Bronchial epithelial cell (primary cell): Measurements from ENCODE around the gene AKR1E2. TPM values are rescaled to one million over a fixed set of nuclear protein-coding genes. Genes with fewer than 3 reads are reported as not detected.

Experiments used
- DNase-seq: peaks from one replicate; pipeline ENCODE4 v3.0.0-alpha.2; 2010; ENCODE audit warnings: low read depth
- FAIRE-seq: peaks from 2 replicates; lab custom pipeline; 2011; peaks lifted over from hg19 to GRCh38; lab: Jason Lieb, UNC
- H3K27me3 ChIP-seq: 2 replicates; pipeline ENCODE4 v1.5.1; 2011; ENCODE audit warnings: low read length; ENCODE audit not compliant: control insufficient read depth, insufficient read depth
- H3K36me3 ChIP-seq: 2 replicates; pipeline ENCODE4 v1.5.1; 2011; ENCODE audit warnings: low read length; ENCODE audit not compliant: control insufficient read depth, insufficient read depth
- H3K4me3 ChIP-seq: 2 replicates; pipeline ENCODE4 v1.5.1; 2011; ENCODE audit warnings: mild to moderate bottlenecking, low read depth, low read length, control low read depth
- CTCF ChIP-seq: IDR thresholded peaks from 2 replicates; pipeline ENCODE4 v1.5.1; 2011; ENCODE audit warnings: mild to moderate bottlenecking, moderate library complexity, low read length, control low read depth, inconsistent platforms; ENCODE audit not compliant: insufficient read depth, severe bottlenecking
- total RNA-seq: library from RNA; depleted of rRNA; stranded (reverse); fragments of >200 nt; gene quantifications from 2 replicates; pipeline ENCODE4 v1.2.1, GENCODE V29; 2014

The AKR1E2 gene
- total RNA-seq, 1 donor from 2014 or later, result 6.1 TPM

DNA sequence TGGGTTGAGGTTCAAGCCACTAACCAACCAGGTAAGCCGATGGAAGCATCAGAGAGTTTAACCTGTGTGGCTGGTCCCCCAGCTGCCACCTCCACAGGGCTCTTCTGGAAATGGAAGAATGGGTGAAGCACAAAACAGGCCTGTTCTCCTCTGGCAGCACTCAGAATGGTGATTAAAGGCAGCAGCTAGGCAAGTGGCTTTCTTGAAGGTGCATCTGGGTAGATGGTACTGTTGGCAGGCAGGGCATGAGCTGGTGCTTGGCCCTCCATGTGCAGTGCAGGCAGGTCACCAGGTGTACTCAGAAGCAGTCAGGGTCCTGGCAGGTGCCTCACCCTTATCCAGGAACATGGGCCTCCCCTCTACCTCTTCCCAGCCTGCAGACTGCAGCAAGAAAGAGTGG, 11.5 kb downstream of the AKR1E2 start:
- Histone ChIP-seq H3K27me3 (no peaks in the 10 kb centered on the region), H3K36me3 (no peaks in the 10 kb centered on the region), H3K4me3 (no peak overlapping the region)
- DNase-seq (no peak), FAIRE-seq (no peak)
- no peak for TF ChIP-seq CTCF

- Histone ChIP-seq H3K27me3 (no peaks in the 10 kb centered on the region), H3K4me3 (no peak overlapping the region), H3K36me3 (no peaks in the 10 kb centered on the region)
- no peak for TF ChIP-seq CTCF
- DNase-seq (no peak), FAIRE-seq (no peak)
Observed at GRCh38 chr10:4838743-4839142, 12.7 kb downstream of the AKR1E2 start.

DNA sequence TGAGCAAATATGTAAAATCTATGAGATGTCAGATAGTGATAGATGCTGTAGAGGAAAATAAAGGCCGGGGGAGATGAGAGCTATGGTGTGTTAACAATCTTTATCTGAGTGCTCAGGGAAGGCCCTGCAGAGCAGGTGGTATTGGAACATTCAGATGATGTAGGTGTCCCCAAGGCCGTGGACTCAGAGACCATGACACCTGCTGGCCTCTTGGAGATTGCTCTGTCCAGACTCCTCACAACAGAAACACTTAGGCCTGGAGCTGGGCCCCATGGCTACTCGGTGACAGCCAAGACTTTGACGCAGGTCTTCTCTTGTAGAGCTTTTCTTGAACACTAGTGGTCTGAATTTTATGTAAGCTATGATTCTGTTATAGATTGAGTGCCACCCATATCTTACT, 13.3 kb downstream of the AKR1E2 start:
- Histone ChIP-seq H3K36me3 (no peaks in the 10 kb centered on the region), H3K27me3 (no peaks in the 10 kb centered on the region), H3K4me3 (no peak overlapping the region)
- DNase-seq, result no peak
- no peak for FAIRE-seq
- TF ChIP-seq CTCF, result no peak

DNA sequence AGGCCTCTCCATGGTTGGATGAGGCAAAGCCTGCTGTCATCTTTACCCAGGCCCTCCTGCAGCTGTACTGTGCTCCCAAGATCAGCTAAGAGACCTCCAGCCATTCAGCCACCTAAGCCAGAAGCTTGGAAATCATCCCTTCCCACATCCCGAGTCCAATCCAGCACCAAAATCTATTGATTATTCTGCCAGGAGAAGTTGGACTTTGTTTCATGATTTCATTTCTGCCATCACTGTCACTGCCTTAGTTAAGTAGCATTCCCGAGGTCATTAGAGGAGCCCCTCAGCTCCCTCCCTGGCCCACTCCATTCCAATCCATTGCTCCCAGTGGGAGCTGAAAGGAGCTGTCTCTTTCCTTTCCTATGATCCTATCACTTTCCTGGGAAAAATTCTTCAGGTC, 14.1 kb downstream of the AKR1E2 start:
- TF ChIP-seq CTCF, result no peak

GRCh38 chr10:4843525-4844180, 17.6 kb downstream of the AKR1E2 start:
- H3K4me3 ChIP-seq, result no peak overlapping the region
- no peaks in the 10 kb centered on the region for H3K36me3 ChIP-seq
- DNase-seq (no peak), FAIRE-seq (no peak)
- H3K27me3 ChIP-seq, result no peaks in the 10 kb centered on the region
- TF ChIP-seq CTCF, result no peak

More for the DNA sequence above, 14.1 kb downstream of the AKR1E2 start:
- H3K36me3 ChIP-seq, result no peaks in the 10 kb centered on the region
- DNase-seq, result no peak
- no peak for FAIRE-seq
- H3K27me3 ChIP-seq, result no peaks in the 10 kb centered on the region
- H3K4me3 ChIP-seq, result no peak overlapping the region

GRCh38 chr10:4844864-4845263, 18.9 kb downstream of the AKR1E2 start:
- TF ChIP-seq CTCF, result no peak
- Histone ChIP-seq H3K36me3 (no peaks in the 10 kb centered on the region), H3K27me3 (no peaks in the 10 kb centered on the region), H3K4me3 (no peak overlapping the region)
- DNase-seq, result no peak
- FAIRE-seq, result no peak
